HCT116 (cell line): ENCODE results near the gene FOS. TPM values are rescaled to one million over a fixed set of nuclear protein-coding genes. Genes with fewer than 3 reads are reported as not detected.

Source experiments
- ATAC-seq: fragments of 200-7000 bp; cut with Tn5 transposase; 2 replicates; pipeline ENCODE4 v1.9.1; 2020; ENCODE audit warnings: mild to moderate bottlenecking, moderate library complexity
- BruUV-seq: library from RNA; stranded (reverse); fragments of 400-500 nt; replicated peaks from 2 replicates; lab custom pipeline; 2021; lab: Mats Ljungman, UMichigan
- CTCF ChIA-PET: fragments of 300-600 bp; sonication (Branson Sonifier 250); formaldehyde crosslinking; loops from one replicate; lab custom pipeline; 2021; ENCODE audit warnings: antibody characterized with exemption; lab: Charles Lee
- POLR2A ChIA-PET: fragments of 300-600, 350-600 bp; sonication (Branson Sonifier 250); formaldehyde crosslinking; loops from one replicate; lab custom pipeline; 2021; ENCODE audit warnings: antibody characterized with exemption; lab: Charles Lee
- RAD21 ChIA-PET, 2 experiments: fragments of 300-600 bp; sonication (Branson Sonifier 250); formaldehyde crosslinking; loops; one replicate each; lab custom pipeline; 2023; ENCODE audit warnings: low total read pairs in 2 of 2; ENCODE audit not compliant: uncharacterized antibody in 2 of 2, unreplicated experiment in 2 of 2, low non-redundant PET in 1 of 2; lab: Charles Lee
- DNase-seq: peaks from one replicate; pipeline ENCODE4 v3.0.0-alpha.2; 2010; ENCODE audit warnings: low read depth, low spot score
- H2AFZ ChIP-seq: fragments of 200-600 bp; shearing (Covaris generic), sonication (generic); 2 replicates; pipeline ENCODE4 v1.6.1; 2017; ENCODE audit warnings: low read depth, mixed run types, mixed read lengths, antibody characterized with exemption, low read length; ENCODE audit not compliant: poor library complexity, severe bottlenecking
- H3K27ac ChIP-seq: 2 replicates; pipeline ENCODE4 v1.5.1; 2012; ENCODE audit warnings: low read depth, low read length
- H3K27me3 ChIP-seq: fragments of 200-600 bp; sonication (generic); 2 replicates; pipeline ENCODE4 v1.6.1; 2016; ENCODE audit warnings: mixed run types, low read length, mixed read lengths; ENCODE audit not compliant: insufficient read depth
- H3K36me3 ChIP-seq, 2 experiments: fragments of 200-500 bp in 1 of 2; fragments of 200-600 bp in 1 of 2; sonication (Bioruptor generic) in 1 of 2; sonication (generic) in 1 of 2; 2 replicates each; pipeline versions ENCODE4 v1.5.1 to v1.6.1; 2014 to 2016; ENCODE audit warnings: low read length in 2 of 2, inconsistent platforms in 1 of 2, mixed read lengths in 1 of 2, mixed run types in 1 of 2; ENCODE audit not compliant: insufficient read depth in 2 of 2, control insufficient read depth in 1 of 2
- H3K4me1 ChIP-seq, 2 experiments: fragments of 200-600 bp in 1 of 2; sonication (generic) in 1 of 2; 2 replicates each; pipeline versions ENCODE4 v1.5.1 to v1.6.1; 2012 to 2017; ENCODE audit warnings: low read length in 2 of 2, inconsistent platforms in 1 of 2, mild to moderate bottlenecking in 1 of 2, mixed read lengths in 1 of 2, mixed run types in 1 of 2, moderate library complexity in 1 of 2; ENCODE audit not compliant: insufficient read depth in 2 of 2, control insufficient read depth in 1 of 2
- H3K4me2 ChIP-seq: fragments of 200-600 bp; sonication (generic); 2 replicates; pipeline ENCODE4 v1.6.1; 2017; ENCODE audit warnings: mixed run types, low read length, mixed read lengths
- H3K4me3 ChIP-seq, 2 experiments: fragments of 200-600 bp in 1 of 2; sonication (generic) in 1 of 2; replicated peaks in 1 of 2; 2 replicates each; pipeline ENCODE4 v1.5.1; 2011 to 2016; ENCODE audit warnings: low read length in 2 of 2, control low read depth in 1 of 2, low read depth in 1 of 2, mild to moderate bottlenecking in 1 of 2, mixed read lengths in 1 of 2, mixed run types in 1 of 2
- H3K79me2 ChIP-seq: fragments of 200-600 bp; sonication (generic); 2 replicates; pipeline ENCODE4 v1.6.1; 2017; ENCODE audit warnings: mild to moderate bottlenecking, mixed run types, low read length, moderate library complexity, mixed read lengths; ENCODE audit not compliant: insufficient read depth
- H3K9ac ChIP-seq: fragments of 200-600 bp; sonication (generic); 2 replicates; pipeline ENCODE4 v1.6.1; 2016; ENCODE audit warnings: low read length, mixed read lengths
- H3K9me2 ChIP-seq: fragments of 200-600 bp; sonication (generic), shearing (Covaris generic); 2 replicates; pipeline ENCODE4 v1.6.1; 2017; ENCODE audit warnings: mixed run types, mild to moderate bottlenecking, moderate library complexity; ENCODE audit not compliant: insufficient read depth
- H3K9me3 ChIP-seq, 2 experiments: fragments of 200-500 bp in 1 of 2; fragments of 200-600 bp in 1 of 2; sonication (Bioruptor generic) in 1 of 2; sonication (generic) in 1 of 2; 2 replicates each; pipeline ENCODE4 v1.6.1; 2014 to 2017; ENCODE audit warnings: low read length in 2 of 2, mixed read lengths in 2 of 2, inconsistent platforms in 1 of 2, low read depth in 1 of 2, mild to moderate bottlenecking in 1 of 2, mixed run types in 1 of 2, moderate library complexity in 1 of 2; ENCODE audit not compliant: control insufficient read depth in 1 of 2, insufficient read depth in 1 of 2
- H4K20me1 ChIP-seq: fragments of 200-600 bp; sonication (generic), shearing (Covaris generic); 2 replicates; pipeline ENCODE4 v1.6.1; 2017; ENCODE audit warnings: mixed run types, mild to moderate bottlenecking, moderate library complexity; ENCODE audit not compliant: insufficient read depth
- CBX3 ChIP-seq: IDR thresholded peaks from 2 replicates; pipeline ENCODE4 v1.6.1; 2012; ENCODE audit warnings: low read depth
- CEBPB ChIP-seq: IDR thresholded peaks from 2 replicates; pipeline ENCODE4 v1.6.1; 2012; ENCODE audit warnings: low read depth
- CTCF ChIP-seq, 3 experiments: fragments of 200-600 bp in 1 of 3; sonication (generic) in 1 of 3; IDR thresholded peaks in 2 of 3; conservative IDR thresholded peaks in 1 of 3; 2 replicates each; pipeline ENCODE4 v1.5.1; 2012 to 2017; ENCODE audit warnings: low read depth in 2 of 3, low read length in 2 of 3, antibody characterized with exemption in 1 of 3, borderline replicate concordance in 1 of 3, control low read depth in 1 of 3, mild to moderate bottlenecking in 1 of 3, mixed read lengths in 1 of 3, mixed run types in 1 of 3, moderate library complexity in 1 of 3; ENCODE audit not compliant: insufficient read depth in 1 of 3
- ELF1 ChIP-seq: IDR thresholded peaks from 2 replicates; pipeline ENCODE4 v1.6.1; 2012; ENCODE audit warnings: low read depth, borderline replicate concordance
- EZH2 ChIP-seq: fragments of 200-600 bp; sonication (generic); IDR thresholded peaks from 2 replicates; pipeline ENCODE4 v1.6.1; 2017; ENCODE audit warnings: antibody characterized with exemption, mixed run types
- EZH2phosphoT487 ChIP-seq: fragments of 200-600 bp; IDR thresholded peaks from 2 replicates; pipeline ENCODE4 v1.6.1; 2018; ENCODE audit warnings: antibody characterized with exemption, borderline replicate concordance
- FOSL1 ChIP-seq: IDR thresholded peaks from 2 replicates; pipeline ENCODE4 v1.6.1; 2012; ENCODE audit warnings: low read depth
- JUND ChIP-seq: IDR thresholded peaks from 2 replicates; pipeline ENCODE4 v1.6.1; 2012
- MAX ChIP-seq: IDR thresholded peaks from 2 replicates; pipeline ENCODE4 v1.6.1; 2012
- POLR2AphosphoS5 ChIP-seq: IDR thresholded peaks from 2 replicates; pipeline ENCODE4 v1.6.1; 2011; ENCODE audit warnings: mild to moderate bottlenecking, low read depth, low read length, moderate library complexity
- RAD21 ChIP-seq: IDR thresholded peaks from 2 replicates; pipeline ENCODE4 v1.6.1; 2012; ENCODE audit warnings: low read depth, mild to moderate bottlenecking
- REST ChIP-seq: IDR thresholded peaks from 2 replicates; pipeline ENCODE4 v1.6.1; 2012; ENCODE audit warnings: low read depth
- SIN3A ChIP-seq: IDR thresholded peaks from 2 replicates; pipeline ENCODE4 v1.6.1; 2012; ENCODE audit warnings: low read depth
- SP1 ChIP-seq: IDR thresholded peaks from 2 replicates; pipeline ENCODE4 v1.6.1; 2012; ENCODE audit warnings: low read depth
- SRF ChIP-seq: IDR thresholded peaks from 2 replicates; pipeline ENCODE4 v1.6.1; 2012; ENCODE audit warnings: low read depth
- YY1 ChIP-seq: IDR thresholded peaks from 2 replicates; pipeline ENCODE4 v1.6.1; 2011; ENCODE audit warnings: low read length, low read depth, moderate library complexity, mild to moderate bottlenecking; ENCODE audit not compliant: insufficient replicate concordance; ENCODE audit errors: extremely low read depth
- ZNF274 ChIP-seq: fragments of 200-500 bp; sonication (Bioruptor generic); IDR thresholded peaks from 2 replicates; pipeline ENCODE4 v1.6.1; 2014; ENCODE audit warnings: mild to moderate bottlenecking, low read depth, low read length, inconsistent platforms
- intact Hi-C: fragments of 100-400 bp; cut with micrococcal nuclease; formaldehyde crosslinking; loops from 2 replicates; pipeline ENCODE4 v1.10.0; 2022
- total RNA-seq: library from RNA; stranded (reverse); gene quantifications from one replicate; pipeline ENCODE4 v1.2.1, GENCODE V29; 2021; ENCODE audit not compliant: unreplicated experiment
- TF ChIP-seq, protein P1 (sequence below): IDR thresholded peaks from 2 replicates; pipeline ENCODE4 v1.6.1; 2012
- TF ChIP-seq, protein P2 (sequence below): IDR thresholded peaks from 2 replicates; pipeline ENCODE4 v1.6.1; 2011; ENCODE audit warnings: mild to moderate bottlenecking, low read length, moderate library complexity; ENCODE audit not compliant: insufficient replicate concordance; ENCODE audit errors: extremely low read depth

FOS gene
- total RNA-seq, 1 experiment from 2014 or later, result 50.4 TPM

DNA sequence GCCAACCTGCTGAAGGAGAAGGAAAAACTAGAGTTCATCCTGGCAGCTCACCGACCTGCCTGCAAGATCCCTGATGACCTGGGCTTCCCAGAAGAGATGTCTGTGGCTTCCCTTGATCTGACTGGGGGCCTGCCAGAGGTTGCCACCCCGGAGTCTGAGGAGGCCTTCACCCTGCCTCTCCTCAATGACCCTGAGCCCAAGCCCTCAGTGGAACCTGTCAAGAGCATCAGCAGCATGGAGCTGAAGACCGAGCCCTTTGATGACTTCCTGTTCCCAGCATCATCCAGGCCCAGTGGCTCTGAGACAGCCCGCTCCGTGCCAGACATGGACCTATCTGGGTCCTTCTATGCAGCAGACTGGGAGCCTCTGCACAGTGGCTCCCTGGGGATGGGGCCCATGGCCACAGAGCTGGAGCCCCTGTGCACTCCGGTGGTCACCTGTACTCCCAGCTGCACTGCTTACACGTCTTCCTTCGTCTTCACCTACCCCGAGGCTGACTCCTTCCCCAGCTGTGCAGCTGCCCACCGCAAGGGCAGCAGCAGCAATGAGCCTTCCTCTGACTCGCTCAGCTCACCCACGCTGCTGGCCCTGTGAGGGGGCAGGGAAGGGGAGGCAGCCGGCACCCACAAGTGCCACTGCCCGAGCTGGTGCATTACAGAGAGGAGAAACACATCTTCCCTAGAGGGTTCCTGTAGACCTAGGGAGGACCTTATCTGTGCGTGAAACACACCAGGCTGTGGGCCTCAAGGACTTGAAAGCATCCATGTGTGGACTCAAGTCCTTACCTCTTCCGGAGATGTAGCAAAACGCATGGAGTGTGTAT, 2.4 kb downstream of the FOS start:
- Histone ChIP-seq H3K9me3 (no peaks in the 10 kb centered on the region), H4K20me1 (no peaks in the 10 kb centered on the region), H3K27ac (no peak overlapping the region), H2AFZ (no peak overlapping the region), H3K36me3 (peaks cover 16 to 22% of the 10 kb centered on the region in 2 experiments), H3K4me1 (peaks cover 10 to 38% of the 10 kb centered on the region in 2 experiments), H3K9me2 (no peaks in the 10 kb centered on the region), H3K4me2 (no peak overlapping the region), H3K27me3 (no peaks in the 10 kb centered on the region), H3K79me2 (peaks cover 20% of the 10 kb centered on the region), H3K4me3 (no peak overlapping the region), H3K9ac (no peak overlapping the region)
- POLR2A ChIA-PET, result interaction anchor here (0.7 to 2.3 kb wide), 5 partner anchors 9 to 14 kb away, joined by 3 to 9 read pairs (median 3); no protein-coding TSS in a partner anchor
- TF ChIP-seq, protein P1, sequence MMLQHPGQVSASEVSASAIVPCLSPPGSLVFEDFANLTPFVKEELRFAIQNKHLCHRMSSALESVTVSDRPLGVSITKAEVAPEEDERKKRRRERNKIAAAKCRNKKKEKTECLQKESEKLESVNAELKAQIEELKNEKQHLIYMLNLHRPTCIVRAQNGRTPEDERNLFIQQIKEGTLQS, result no peak
- TF ChIP-seq CEBPB (no peak), EZH2 (no peak), JUND (no peak), SIN3A (no peak), SRF (no peak), CTCF (IDR thresholded peaks at IDR 0.05 in 2 of 3, conservative IDR thresholded peaks at IDR 0.05 in 1 of 3; ENCODE audit: borderline replicate concordance in 1 of 3, insufficient read depth in 1 of 3, low read depth in 2 of 3, low read length in 2 of 3) (no peak), CBX3 (no peak), RAD21 (no peak), YY1 (no peak), MAX (no peak), FOSL1 (no peak), ELF1 (no peak), REST (no peak), EZH2phosphoT487 (no peak), ZNF274 (no peak), SP1 (no peak), POLR2AphosphoS5 (no peak; the same call in 1 of the 2 replicates)
- TF ChIP-seq, protein P2, sequence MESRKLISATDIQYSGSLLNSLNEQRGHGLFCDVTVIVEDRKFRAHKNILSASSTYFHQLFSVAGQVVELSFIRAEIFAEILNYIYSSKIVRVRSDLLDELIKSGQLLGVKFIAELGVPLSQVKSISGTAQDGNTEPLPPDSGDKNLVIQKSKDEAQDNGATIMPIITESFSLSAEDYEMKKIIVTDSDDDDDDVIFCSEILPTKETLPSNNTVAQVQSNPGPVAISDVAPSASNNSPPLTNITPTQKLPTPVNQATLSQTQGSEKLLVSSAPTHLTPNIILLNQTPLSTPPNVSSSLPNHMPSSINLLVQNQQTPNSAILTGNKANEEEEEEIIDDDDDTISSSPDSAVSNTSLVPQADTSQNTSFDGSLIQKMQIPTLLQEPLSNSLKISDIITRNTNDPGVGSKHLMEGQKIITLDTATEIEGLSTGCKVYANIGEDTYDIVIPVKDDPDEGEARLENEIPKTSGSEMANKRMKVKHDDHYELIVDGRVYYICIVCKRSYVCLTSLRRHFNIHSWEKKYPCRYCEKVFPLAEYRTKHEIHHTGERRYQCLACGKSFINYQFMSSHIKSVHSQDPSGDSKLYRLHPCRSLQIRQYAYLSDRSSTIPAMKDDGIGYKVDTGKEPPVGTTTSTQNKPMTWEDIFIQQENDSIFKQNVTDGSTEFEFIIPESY, result no peak
- RAD21 ChIA-PET, result no interaction called here
- no TSS peak for BruUV-seq
- ATAC-seq (no peak), DNase-seq (no peak)
- CTCF ChIA-PET, result no interaction called here
- intact Hi-C loops, result no loop called here
